H9 (cell line): ENCODE measurements around the gene APOL6. TPM values are rescaled to one million over a fixed set of nuclear protein-coding genes. Genes with fewer than 3 reads are reported as not detected.

Experiments used
- DNase-seq: peaks from one replicate; pipeline ENCODE4 v3.0.0-alpha.2; 2017
- H2AFZ ChIP-seq: one replicate; pipeline ENCODE4 v1.6.1; 2013; ENCODE audit warnings: mild to moderate bottlenecking, low read length, control low read depth, moderate library complexity
- H2AK5ac ChIP-seq: 2 replicates; pipeline ENCODE4 v1.6.1; 2013; ENCODE audit warnings: low read length, control low read depth, mixed read lengths; ENCODE audit not compliant: insufficient read length
- H2BK120ac ChIP-seq: one replicate; pipeline ENCODE4 v1.6.1; 2013; ENCODE audit warnings: low read depth, mild to moderate bottlenecking, low read length, control low read depth, inconsistent platforms; ENCODE audit not compliant: poor library complexity, severe bottlenecking
- H2BK12ac ChIP-seq: 2 replicates; pipeline ENCODE4 v1.6.1; 2013; ENCODE audit warnings: low read length, control low read depth, mixed read lengths, low read depth; ENCODE audit not compliant: insufficient read length
- H2BK15ac ChIP-seq: 2 replicates; pipeline ENCODE4 v1.6.1; 2013; ENCODE audit warnings: low read depth, low read length, control low read depth
- H2BK20ac ChIP-seq: one replicate; pipeline ENCODE4 v1.6.1; 2013; ENCODE audit warnings: low read depth, mild to moderate bottlenecking, low read length, control low read depth, inconsistent platforms; ENCODE audit not compliant: poor library complexity, severe bottlenecking
- H2BK5ac ChIP-seq: 2 replicates; pipeline ENCODE4 v1.6.1; 2013; ENCODE audit warnings: low read length, control low read depth, mixed read lengths; ENCODE audit not compliant: insufficient read length
- H3K14ac ChIP-seq: 2 replicates; pipeline ENCODE4 v1.6.1; 2013; ENCODE audit warnings: low read length, control low read depth; ENCODE audit not compliant: insufficient read depth
- H3K18ac ChIP-seq: 2 replicates; pipeline ENCODE4 v1.6.1; 2013; ENCODE audit warnings: low read depth, mild to moderate bottlenecking, mixed read lengths, low read length, control low read depth; ENCODE audit not compliant: insufficient read length
- H3K23ac ChIP-seq: 2 replicates; pipeline ENCODE4 v1.6.1; 2013; ENCODE audit warnings: low read length, control low read depth, mixed read lengths, low read depth; ENCODE audit not compliant: insufficient read length
- H3K23me2 ChIP-seq: 2 replicates; pipeline ENCODE4 v1.6.1; 2013; ENCODE audit warnings: low read depth, mild to moderate bottlenecking, mixed read lengths, low read length, control low read depth; ENCODE audit not compliant: insufficient read length, poor library complexity, severe bottlenecking
- H3K27ac ChIP-seq: 2 replicates; pipeline ENCODE4 v1.5.1; 2013; ENCODE audit warnings: low read length, control low read depth, mixed read lengths, low read depth; ENCODE audit not compliant: insufficient read length
- H3K27me3 ChIP-seq: 2 replicates; pipeline ENCODE4 v1.6.1; 2013; ENCODE audit warnings: low read length, control low read depth, inconsistent platforms; ENCODE audit not compliant: insufficient read depth
- H3K4ac ChIP-seq: 2 replicates; pipeline ENCODE4 v1.6.1; 2013; ENCODE audit warnings: low read depth, mild to moderate bottlenecking, control low read depth, inconsistent platforms, low read length, moderate library complexity
- H3K4me1 ChIP-seq: 2 replicates; pipeline ENCODE4 v1.6.1; 2013; ENCODE audit warnings: low read length, control low read depth, inconsistent platforms; ENCODE audit not compliant: insufficient read depth
- H3K4me2 ChIP-seq: 2 replicates; pipeline ENCODE4 v1.6.1; 2013; ENCODE audit warnings: low read length, control low read depth, mixed read lengths; ENCODE audit not compliant: insufficient read length, insufficient read depth
- H3K56ac ChIP-seq: 2 replicates; pipeline ENCODE4 v1.6.1; 2013; ENCODE audit warnings: low read depth, mild to moderate bottlenecking, mixed read lengths, low read length, control low read depth; ENCODE audit not compliant: insufficient read length
- H3K79me1 ChIP-seq: 2 replicates; pipeline ENCODE4 v1.6.1; 2013; ENCODE audit warnings: low read depth, mild to moderate bottlenecking, moderate library complexity, low read length, control low read depth, inconsistent platforms; ENCODE audit not compliant: insufficient read depth, poor library complexity, severe bottlenecking
- H3K79me2 ChIP-seq: 2 replicates; pipeline ENCODE4 v1.6.1; 2013; ENCODE audit warnings: low read length, control low read depth, inconsistent platforms; ENCODE audit not compliant: insufficient read depth
- H3K9ac ChIP-seq: 2 replicates; pipeline ENCODE4 v1.6.1; 2013; ENCODE audit warnings: low read length, control low read depth, mixed read lengths; ENCODE audit not compliant: insufficient read length; ENCODE audit errors: extremely low read depth
- H3K9me3 ChIP-seq: one replicate; pipeline ENCODE4 v1.6.1; 2013; ENCODE audit warnings: low read depth, low read length, inconsistent platforms; ENCODE audit not compliant: control insufficient read depth
- H3T11ph ChIP-seq: one replicate; pipeline ENCODE4 v1.6.1; 2013; ENCODE audit warnings: mild to moderate bottlenecking, low read length, control low read depth, inconsistent platforms
- H4K20me1 ChIP-seq: one replicate; pipeline ENCODE4 v1.6.1; 2013; ENCODE audit not compliant: control insufficient read depth, insufficient read length, insufficient read depth
- H4K5ac ChIP-seq: 2 replicates; pipeline ENCODE4 v1.6.1; 2013; ENCODE audit warnings: low read depth, mild to moderate bottlenecking, mixed read lengths, low read length, control low read depth; ENCODE audit not compliant: insufficient read length
- H4K8ac ChIP-seq: replicated peaks from 2 replicates; pipeline ENCODE4 v1.6.1; 2013; ENCODE audit warnings: low read length, control low read depth, mixed read lengths, low read depth; ENCODE audit not compliant: insufficient read length
- H4K91ac ChIP-seq: 2 replicates; pipeline ENCODE4 v1.6.1; 2013; ENCODE audit warnings: low read depth, mild to moderate bottlenecking, moderate library complexity, mixed read lengths, low read length, control low read depth; ENCODE audit not compliant: insufficient read length
- H3K27ac Mint-ChIP-seq, 3 experiments: 2 replicates in 2 of 3; 3 replicates in 1 of 3; pipeline ENCODE4 v1.8.0; 2020 to 2021; ENCODE audit warnings: mixed read lengths in 3 of 3, mild to moderate bottlenecking in 1 of 3, moderate library complexity in 1 of 3
- H3K27me3 Mint-ChIP-seq: 2 replicates; pipeline ENCODE4 v1.8.0; 2021; ENCODE audit warnings: low read depth, mild to moderate bottlenecking, moderate library complexity, mixed read lengths
- H3K36me3 Mint-ChIP-seq, 3 experiments: 2 replicates in 2 of 3; 3 replicates in 1 of 3; pipeline ENCODE4 v1.8.0; 2020 to 2021; ENCODE audit warnings: low read depth in 3 of 3, mixed read lengths in 3 of 3; ENCODE audit not compliant: insufficient read depth in 1 of 3
- H3K4me1 Mint-ChIP-seq, 2 experiments: 2 replicates each; pipeline ENCODE4 v1.8.0; 2020; ENCODE audit warnings: mixed read lengths in 2 of 2
- H3K4me3 Mint-ChIP-seq, 2 experiments: 2 replicates in 1 of 2; 3 replicates in 1 of 2; pipeline ENCODE4 v1.8.0; 2020 to 2021; ENCODE audit warnings: mild to moderate bottlenecking in 2 of 2, mixed read lengths in 2 of 2, moderate library complexity in 1 of 2
- H3K9me3 Mint-ChIP-seq, 2 experiments: 2 replicates in 1 of 2; 3 replicates in 1 of 2; pipeline ENCODE4 v1.8.0; 2020; ENCODE audit warnings: mild to moderate bottlenecking in 2 of 2, mixed read lengths in 2 of 2, moderate library complexity in 1 of 2
- total RNA-seq: library from RNA; stranded (reverse); gene quantifications from 2 replicates; pipeline ENCODE4 v1.2.1, GENCODE V29; 2021
- TF ChIP-seq, protein P1 (sequence below): fragments of 200-600 bp; sonication (generic); conservative IDR thresholded peaks from 3 replicates; pipeline ENCODE4 v1.8.0; 2021; ENCODE audit warnings: antibody characterized with exemption, mild to moderate bottlenecking

Gene APOL6
- total RNA-seq, 1 experiment from 2014 or later = 0.07 TPM

DNA sequence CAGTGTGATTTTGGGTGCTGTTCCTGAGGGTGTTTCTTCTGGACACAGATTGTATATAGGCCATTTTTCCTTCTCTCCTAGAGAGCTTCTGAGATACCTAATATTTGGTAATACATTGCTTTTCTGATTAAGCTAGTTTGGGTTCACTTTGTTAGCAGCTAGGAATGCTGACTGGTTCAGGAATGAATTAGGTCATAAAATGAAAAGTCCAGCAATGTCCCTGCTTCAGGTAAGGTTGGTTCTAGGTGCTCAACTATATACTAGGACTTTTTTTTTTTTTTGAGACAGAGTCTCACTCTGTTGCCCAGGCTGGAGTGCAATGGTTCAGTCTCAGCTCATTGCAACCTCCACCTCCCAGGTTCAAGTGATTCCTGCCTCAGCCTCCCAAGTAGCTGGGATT lies 36.5 kb downstream of the APOL6 start:
- Histone ChIP-seq H2AK5ac (no peak overlapping the region), H4K20me1 (no peaks in the 10 kb centered on the region), H2BK120ac (no peak overlapping the region), H3K79me2 (no peaks in the 10 kb centered on the region), H3K79me1 (no peaks in the 10 kb centered on the region), H2BK20ac (no peak overlapping the region), H3K4ac (no peak overlapping the region), H3K14ac (no peak overlapping the region), H3K4me1 (no peaks in the 10 kb centered on the region), H4K8ac (no peak overlapping the region), H2BK5ac (no peak overlapping the region), H3K18ac (no peak overlapping the region), H2BK12ac (no peak overlapping the region), H2BK15ac (no peak overlapping the region), H3K9ac (no peak overlapping the region), H3K9me3 (no peaks in the 10 kb centered on the region), H3K23ac (no peak overlapping the region), H3T11ph (no peak overlapping the region), H4K5ac (no peak overlapping the region), H3K27me3 (no peaks in the 10 kb centered on the region), H3K27ac (no peak overlapping the region), H3K4me2 (no peak overlapping the region), H3K56ac (no peak overlapping the region), H2AFZ (no peak overlapping the region), H4K91ac (no peak overlapping the region), H3K23me2 (no peaks in the 10 kb centered on the region)
- DNase-seq = no peak
- TF ChIP-seq, protein P1, sequence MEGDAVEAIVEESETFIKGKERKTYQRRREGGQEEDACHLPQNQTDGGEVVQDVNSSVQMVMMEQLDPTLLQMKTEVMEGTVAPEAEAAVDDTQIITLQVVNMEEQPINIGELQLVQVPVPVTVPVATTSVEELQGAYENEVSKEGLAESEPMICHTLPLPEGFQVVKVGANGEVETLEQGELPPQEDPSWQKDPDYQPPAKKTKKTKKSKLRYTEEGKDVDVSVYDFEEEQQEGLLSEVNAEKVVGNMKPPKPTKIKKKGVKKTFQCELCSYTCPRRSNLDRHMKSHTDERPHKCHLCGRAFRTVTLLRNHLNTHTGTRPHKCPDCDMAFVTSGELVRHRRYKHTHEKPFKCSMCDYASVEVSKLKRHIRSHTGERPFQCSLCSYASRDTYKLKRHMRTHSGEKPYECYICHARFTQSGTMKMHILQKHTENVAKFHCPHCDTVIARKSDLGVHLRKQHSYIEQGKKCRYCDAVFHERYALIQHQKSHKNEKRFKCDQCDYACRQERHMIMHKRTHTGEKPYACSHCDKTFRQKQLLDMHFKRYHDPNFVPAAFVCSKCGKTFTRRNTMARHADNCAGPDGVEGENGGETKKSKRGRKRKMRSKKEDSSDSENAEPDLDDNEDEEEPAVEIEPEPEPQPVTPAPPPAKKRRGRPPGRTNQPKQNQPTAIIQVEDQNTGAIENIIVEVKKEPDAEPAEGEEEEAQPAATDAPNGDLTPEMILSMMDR = no peak
- H3K27me3 Mint-ChIP-seq = peaks cover 5% of the 10 kb centered on the region; the same call in 1 of the 2 replicates
- H3K9me3 Mint-ChIP-seq = peaks cover 10 to 16% of the 10 kb centered on the region in 2 experiments
- H3K36me3 Mint-ChIP-seq = peaks cover 2 to 16% (median 9%) of the 10 kb centered on the region in 3 experiments; a peak in 5 of 7 replicates
- H3K4me3 Mint-ChIP-seq = no peak overlapping the region
- H3K27ac Mint-ChIP-seq = no peak overlapping the region
- H3K4me1 Mint-ChIP-seq = no peaks in the 10 kb centered on the region
